B cell (primary cell): ENCODE measurements around the gene KRT37. TPM values are rescaled to one million over a fixed set of nuclear protein-coding genes. Genes with fewer than 3 reads are reported as not detected.

ENCODE experiments used
- ATAC-seq: fragments of 200-7000 bp; cut with Tn5 transposase; one replicate; pipeline ENCODE4 v1.10.0; 2021; ENCODE audit warnings: low read depth, mild to moderate bottlenecking, moderate number of reproducible peaks, moderate library complexity
- CTCF ChIA-PET: fragments of 350-600 bp; sonication (Branson Sonifier 250); formaldehyde crosslinking; loops from one replicate; lab custom pipeline; 2021; ENCODE audit warnings: antibody characterized with exemption, inconsistent platforms; lab: Charles Lee
- POLR2A ChIA-PET: fragments of 350-600 bp; sonication (Branson Sonifier 250); formaldehyde crosslinking; loops from one replicate; lab custom pipeline; 2021; ENCODE audit warnings: antibody characterized with exemption; lab: Charles Lee
- DNase-seq: peaks from one replicate; pipeline ENCODE4 v3.0.0; 2013
- H2AFZ ChIP-seq: 2 replicates; pipeline ENCODE4 v1.6.1; 2012; ENCODE audit warnings: mild to moderate bottlenecking, low read depth, low read length; ENCODE audit not compliant: insufficient read depth, poor library complexity, severe bottlenecking
- H3K27ac ChIP-seq, 2 donors: 1 replicate in 1 of 2; 2 replicates in 1 of 2; pipeline ENCODE4 v1.5.1; 2012 to 2013; ENCODE audit warnings: low read length in 2 of 2, mild to moderate bottlenecking in 2 of 2, moderate library complexity in 1 of 2
- H3K27me3 ChIP-seq, 4 experiments: fragments of 200-600 bp in 1 of 4; sonication (generic) in 1 of 4; replicated peaks in 1 of 4; 1 replicate in 2 of 4; 2 replicates in 2 of 4; pipeline versions ENCODE4 v1.6.1 to v1.7.0; 2013 to 2016; ENCODE audit warnings: low read length in 3 of 4, mild to moderate bottlenecking in 2 of 4, mixed read lengths in 1 of 4, moderate library complexity in 1 of 4; ENCODE audit not compliant: insufficient read depth in 4 of 4, control insufficient read depth in 3 of 4; ENCODE audit errors: control extremely low read depth in 1 of 4
- H3K36me3 ChIP-seq, 2 experiments: replicated peaks in 1 of 2; 1 replicate in 1 of 2; 2 replicates in 1 of 2; pipeline versions ENCODE4 v1.6.1 to v1.7.1; 2013; ENCODE audit warnings: low read length in 1 of 2; ENCODE audit not compliant: insufficient read depth in 2 of 2, control insufficient read depth in 1 of 2; ENCODE audit errors: control extremely low read depth in 1 of 2, extremely low read depth in 1 of 2
- H3K4me1 ChIP-seq, 2 donors: fragments of 200-600 bp in 1 of 2; sonication (generic) in 1 of 2; 1 replicate in 1 of 2; 2 replicates in 1 of 2; pipeline versions ENCODE4 v1.5.1 to v1.6.1; 2013 to 2017; ENCODE audit warnings: low read length in 2 of 2; ENCODE audit not compliant: control insufficient read depth in 2 of 2, insufficient read depth in 2 of 2
- H3K4me2 ChIP-seq: replicated peaks from 2 replicates; pipeline ENCODE3; 2012; ENCODE audit warnings: mild to moderate bottlenecking, low read depth, low read length; ENCODE audit not compliant: poor library complexity, severe bottlenecking
- H3K4me3 ChIP-seq, 5 experiments: fragments of 200-600 bp in 1 of 5; sonication (generic) in 1 of 5; 1 replicate in 3 of 5; 2 replicates in 2 of 5; pipeline versions ENCODE4 v1.5.1 to v1.7.0; 2011 to 2016; ENCODE audit warnings: low read length in 4 of 5, mild to moderate bottlenecking in 4 of 5, low read depth in 2 of 5, control low read depth in 1 of 5, moderate library complexity in 1 of 5; ENCODE audit not compliant: insufficient read depth in 1 of 5; ENCODE audit errors: control extremely low read depth in 1 of 5, extremely low read depth in 1 of 5
- H3K79me2 ChIP-seq: fragments of 200-600 bp; sonication (generic); one replicate; pipeline ENCODE4 v1.6.0; 2016; ENCODE audit warnings: low read length; ENCODE audit not compliant: control insufficient read depth, insufficient read depth
- H3K9ac ChIP-seq: fragments of 200-600 bp; sonication (generic); 2 replicates; pipeline ENCODE4 v1.6.1; 2017; ENCODE audit warnings: mild to moderate bottlenecking, low read length, moderate library complexity
- H3K9me3 ChIP-seq, 3 donors: one replicate each; pipeline versions ENCODE4 v1.6.1 to v1.7.1; 2013; ENCODE audit warnings: low read length in 2 of 3; ENCODE audit not compliant: control insufficient read depth in 2 of 3, insufficient read depth in 1 of 3; ENCODE audit errors: control extremely low read depth in 1 of 3
- H4K20me1 ChIP-seq: 2 replicates; pipeline ENCODE4 v1.6.0; 2012; ENCODE audit warnings: mild to moderate bottlenecking, low read length; ENCODE audit not compliant: insufficient read depth, control insufficient read depth, poor library complexity, severe bottlenecking
- H3K27ac Mint-ChIP-seq: one replicate; pipeline ENCODE4 v1.8.0; 2021; ENCODE audit warnings: mixed read lengths
- H3K27me3 Mint-ChIP-seq: one replicate; pipeline ENCODE4 v1.8.0; 2021; ENCODE audit warnings: mixed read lengths
- H3K4me1 Mint-ChIP-seq: one replicate; pipeline ENCODE4 v1.8.0; 2021; ENCODE audit warnings: mixed read lengths
- H3K4me3 Mint-ChIP-seq: one replicate; pipeline ENCODE4 v1.8.0; 2021; ENCODE audit warnings: mixed read lengths
- H3K9me3 Mint-ChIP-seq: one replicate; pipeline ENCODE4 v1.8.0; 2022; ENCODE audit warnings: mixed read lengths; ENCODE audit not compliant: insufficient read depth
- EZH2 ChIP-seq: IDR thresholded peaks from 2 replicates; pipeline ENCODE4 v1.6.1; 2012; ENCODE audit warnings: borderline replicate concordance, low read depth, mild to moderate bottlenecking, moderate library complexity, low read length; ENCODE audit not compliant: insufficient read depth, poor library complexity, severe bottlenecking
- WGBS: methylation state at CpG from one replicate; pipeline ENCODE4 v1.1.5; 2013; ENCODE audit warnings: missing lambda C conversion rate; ENCODE audit not compliant: insufficient coverage; 5-methylcytosine and 5-hydroxymethylcytosine counted together
- intact Hi-C: fragments of 100-400 bp; cut with micrococcal nuclease; formaldehyde crosslinking; loops from one replicate; pipeline ENCODE4 v1.10.0; 2022
- polyA plus RNA-seq: library from polyadenylated mRNA; depleted of rRNA; stranded (reverse); fragments of >200 nt; gene quantifications from 2 replicates; pipeline ENCODE4 v1.2.3, GENCODE V29; 2012
- total RNA-seq, 2 donors: library from RNA; stranded (reverse); fragments of 120-200 nt in 1 of 2; gene quantifications; 1 replicate in 1 of 2; 2 replicates in 1 of 2; pipeline versions ENCODE4 v1.2.3 to v1.2.4, GENCODE V29; 2013 to 2022
- TF ChIP-seq, protein P1 (sequence below): fragments of 200-600 bp; IDR thresholded peaks from one replicate; pipeline ENCODE4 v1.8.0; 2022; ENCODE audit warnings: antibody characterized with exemption, mild to moderate bottlenecking

The KRT37 gene
- total and polyA plus RNA-seq, 2 donors (not counting 1 experiment from before 2014, with no cell fraction given) = not detected

DNA sequence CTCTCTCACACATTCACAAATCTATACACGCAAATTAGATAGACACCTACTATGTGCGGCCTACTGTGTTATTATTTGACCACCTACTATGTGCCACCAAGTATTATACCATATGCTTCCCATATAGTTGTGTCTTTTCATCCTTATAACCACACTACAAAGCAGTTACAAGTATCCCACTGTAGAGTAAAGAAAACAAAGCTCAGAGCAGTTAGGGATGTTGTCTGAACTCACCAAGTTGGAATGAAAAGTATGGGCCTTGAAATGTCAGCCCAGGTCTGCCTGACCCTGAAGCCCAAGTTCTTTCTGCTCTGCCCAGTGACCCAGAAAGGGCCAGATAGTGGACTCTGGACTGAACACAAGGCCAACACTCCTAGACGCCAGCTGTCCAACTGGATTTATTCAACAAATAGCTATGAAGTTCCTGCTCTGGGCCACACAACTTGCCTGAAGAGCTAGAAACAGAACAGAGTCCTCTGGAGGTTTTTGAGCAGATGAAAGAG lies 8.5 kb downstream of the KRT37 start:
- intact Hi-C loops = no loop called here
- no peaks in the 10 kb centered on the region for H3K4me1 Mint-ChIP-seq
- no CpG with 5 or more reads among the region's 3 CpGs for WGBS
- Histone ChIP-seq H3K27me3 (peaks cover 0 to 3% (median 0%) of the 10 kb centered on the region in 4 experiments), H2AFZ (no peak overlapping the region), H3K36me3 (no peaks in the 10 kb centered on the region), H3K27ac (no peak overlapping the region), H3K9me3 (no peaks in the 10 kb centered on the region), H4K20me1 (no peaks in the 10 kb centered on the region), H3K4me1 (no peaks in the 10 kb centered on the region), H3K79me2 (no peaks in the 10 kb centered on the region), H3K4me2 (no peak overlapping the region), H3K4me3 (no peak overlapping the region), H3K9ac (no peak overlapping the region)
- CTCF ChIA-PET = no interaction called here
- ATAC-seq = no peak
- POLR2A ChIA-PET = no interaction called here
- TF ChIP-seq, protein P1, sequence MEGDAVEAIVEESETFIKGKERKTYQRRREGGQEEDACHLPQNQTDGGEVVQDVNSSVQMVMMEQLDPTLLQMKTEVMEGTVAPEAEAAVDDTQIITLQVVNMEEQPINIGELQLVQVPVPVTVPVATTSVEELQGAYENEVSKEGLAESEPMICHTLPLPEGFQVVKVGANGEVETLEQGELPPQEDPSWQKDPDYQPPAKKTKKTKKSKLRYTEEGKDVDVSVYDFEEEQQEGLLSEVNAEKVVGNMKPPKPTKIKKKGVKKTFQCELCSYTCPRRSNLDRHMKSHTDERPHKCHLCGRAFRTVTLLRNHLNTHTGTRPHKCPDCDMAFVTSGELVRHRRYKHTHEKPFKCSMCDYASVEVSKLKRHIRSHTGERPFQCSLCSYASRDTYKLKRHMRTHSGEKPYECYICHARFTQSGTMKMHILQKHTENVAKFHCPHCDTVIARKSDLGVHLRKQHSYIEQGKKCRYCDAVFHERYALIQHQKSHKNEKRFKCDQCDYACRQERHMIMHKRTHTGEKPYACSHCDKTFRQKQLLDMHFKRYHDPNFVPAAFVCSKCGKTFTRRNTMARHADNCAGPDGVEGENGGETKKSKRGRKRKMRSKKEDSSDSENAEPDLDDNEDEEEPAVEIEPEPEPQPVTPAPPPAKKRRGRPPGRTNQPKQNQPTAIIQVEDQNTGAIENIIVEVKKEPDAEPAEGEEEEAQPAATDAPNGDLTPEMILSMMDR = no peak
- no peak for TF ChIP-seq EZH2
- H3K27ac Mint-ChIP-seq = no peak overlapping the region
- no peak overlapping the region for H3K4me3 Mint-ChIP-seq
- DNase-seq = no peak
- no peaks in the 10 kb centered on the region for H3K9me3 Mint-ChIP-seq
- H3K27me3 Mint-ChIP-seq = no peaks in the 10 kb centered on the region

DNA sequence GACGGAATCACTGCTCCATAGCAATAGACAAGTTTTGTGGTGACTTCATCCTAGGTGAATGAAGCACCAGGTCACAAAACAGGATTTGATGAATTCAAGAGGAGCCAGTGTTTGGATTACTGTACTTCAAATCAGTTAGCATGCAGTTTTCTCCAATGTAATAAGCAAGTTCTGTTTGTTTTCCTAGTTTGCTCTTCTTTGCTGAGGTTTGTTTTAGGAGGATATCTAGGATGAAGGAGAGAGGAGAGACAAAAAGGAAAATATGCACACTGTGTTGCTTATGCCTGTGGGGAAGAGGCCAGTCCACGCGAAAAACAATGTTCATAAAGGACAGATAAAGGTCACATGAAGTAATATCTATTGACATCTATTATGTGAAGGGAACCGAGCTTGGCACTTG lies 9.0 kb downstream of the KRT37 start:
- Histone ChIP-seq H3K79me2 (no peaks in the 10 kb centered on the region), H3K36me3 (no peaks in the 10 kb centered on the region), H3K4me2 (no peak overlapping the region), H3K9me3 (no peaks in the 10 kb centered on the region), H3K4me3 (no peak overlapping the region), H3K9ac (no peak overlapping the region), H4K20me1 (no peaks in the 10 kb centered on the region), H3K4me1 (no peaks in the 10 kb centered on the region), H3K27me3 (peaks cover 0 to 3% (median 0%) of the 10 kb centered on the region in 4 experiments), H3K27ac (no peak overlapping the region), H2AFZ (no peak overlapping the region)
- no peak for ATAC-seq
- WGBS = 100% methylated on average over 1 of the region's 4 CpGs
- intact Hi-C loops = no loop called here
- Mint-ChIP-seq H3K9me3 (no peaks in the 10 kb centered on the region), H3K27ac (no peak overlapping the region), H3K27me3 (no peaks in the 10 kb centered on the region), H3K4me1 (no peaks in the 10 kb centered on the region), H3K4me3 (no peak overlapping the region)
- TF ChIP-seq, protein P1 = no peak
- TF ChIP-seq EZH2 = no peak
- ChIA-PET POLR2A (no interaction called here), CTCF (no interaction called here)
- DNase-seq = no peak
